Pancreas (tissue), 10 donors: ENCODE results near the gene DPYSL5. TPM values are rescaled to one million over a fixed set of nuclear protein-coding genes. Genes with fewer than 3 reads are reported as not detected.

Experiments used
- ATAC-seq, 4 donors: fragments of 200-7000 bp; cut with Tn5 transposase; one replicate each; pipeline versions ENCODE4 v1.8.0 to v1.9.1; 2020; ENCODE audit warnings: mild to moderate bottlenecking in 4 of 4, moderate library complexity in 4 of 4
- DNase-seq, 6 donors: peaks; one replicate each; pipeline ENCODE4 v3.0.0-alpha.2; 2020
- FAIRE-seq: peaks from 2 replicates; lab custom pipeline; 2012; peaks lifted over from hg19 to GRCh38; lab: Jason Lieb, UNC
- H3K27ac ChIP-seq, 4 donors: fragments of 200-600 bp; sonication (generic); 1 replicate in 3 of 4; 2 replicates in 1 of 4; pipeline versions ENCODE4 v1.5.0 to v1.8.0; 2020
- H3K27me3 ChIP-seq, 4 donors: fragments of 200-600 bp; one replicate each; pipeline ENCODE4 v1.8.0; 2021
- H3K36me3 ChIP-seq, 3 donors: fragments of 200-600 bp; sonication (generic) in 1 of 3; one replicate each; pipeline versions ENCODE4 v1.5.0 to v1.8.0; 2020 to 2021
- H3K4me1 ChIP-seq, 3 donors: fragments of 200-600 bp; one replicate each; pipeline ENCODE4 v1.8.0; 2021
- H3K4me3 ChIP-seq, 4 donors: fragments of 200-600 bp; sonication (generic) in 2 of 4; one replicate each; pipeline versions ENCODE4 v1.5.0 to v1.8.0; 2020 to 2021
- H3K9me3 ChIP-seq, 4 donors: fragments of 200-600 bp; one replicate each; pipeline ENCODE4 v1.8.0; 2021
- WGBS, 2 donors: extraction: QIAGEN DNeasy Blood & Tissue Kit; methylation state at CpG; one replicate each; pipeline ENCODE4 v1.1.7; 2013; 5-methylcytosine and 5-hydroxymethylcytosine counted together
- intact Hi-C, 3 donors: fragments of 100-400 bp; cut with DNase I; formaldehyde crosslinking; loops; one replicate each; pipeline versions ENCODE4 v1.11.1 to v1.14.2; 2022
- polyA plus RNA-seq, 2 donors: library from polyadenylated mRNA; stranded (reverse); fragments of 200-250 nt; gene quantifications; one replicate each; pipeline ENCODE4 v1.2.3, GENCODE V29; 2013
- total RNA-seq, 6 donors: library from RNA; stranded (reverse); fragmentation: NEBNext Ultra II Directional in 4 of 6; extraction: Animal tissue kit (Norgen Biotek cat#: 25700) in 4 of 6; gene quantifications; one replicate each; pipeline versions ENCODE4 v1.2.1 to v1.2.4, GENCODE V29; 2021 to 2023
- TF ChIP-seq, protein P1 (sequence below), 4 donors: fragments of 200-600 bp; sonication (generic) in 3 of 4; IDR thresholded peaks; one replicate each; pipeline versions ENCODE4 v1.5.0 to v1.8.0; 2021; ENCODE audit warnings: antibody characterized with exemption in 4 of 4
- donor health status: healthy with polysubstance abuse.
- donor health status: DM: no; HTN: no; CAD: no; lungs with moderate emphysema.
- donor health status: DM: no; HTN: no; CAD: no.
- donor health status: control.
- donor health status: control.
- donor health status: Bipolar disorder and iron deficiency.
- donor health status: DM: yes; HTN: yes; CAD: no.
- donor health status: DM: no; HTN: no; CAD: no.
- donor health status: DM: no; HTN: no; CAD: no.
- donor health status: DM: yes; HTN: yes; CAD: no.

Gene DPYSL5
- total and polyA plus RNA-seq, 8 donors = 0.02 to 0.12 (median 0.09) TPM; not detected in 5

DNA sequence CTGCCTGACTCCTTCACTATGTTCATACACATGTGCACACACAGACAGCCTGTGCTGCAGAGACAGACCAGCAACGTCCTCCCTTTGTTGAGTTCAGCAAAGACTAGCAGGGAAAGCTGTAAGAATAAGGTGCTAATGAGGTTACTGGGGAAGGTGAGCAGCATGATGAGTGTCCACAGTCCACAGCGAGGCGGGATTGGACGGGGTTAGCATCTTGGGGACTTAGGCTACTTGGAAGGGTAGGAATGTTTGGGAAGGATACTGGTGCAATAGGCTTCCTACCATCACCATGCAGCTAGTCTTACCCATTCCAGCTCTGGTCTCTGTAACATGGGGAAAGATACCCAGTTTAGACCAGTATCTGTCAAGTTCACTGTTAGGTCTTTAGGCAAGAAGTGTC lies 41.9 kb downstream of the DPYSL5 start:
- FAIRE-seq (no peak), DNase-seq (no peak), ATAC-seq (no peak)
- TF ChIP-seq, protein P1, sequence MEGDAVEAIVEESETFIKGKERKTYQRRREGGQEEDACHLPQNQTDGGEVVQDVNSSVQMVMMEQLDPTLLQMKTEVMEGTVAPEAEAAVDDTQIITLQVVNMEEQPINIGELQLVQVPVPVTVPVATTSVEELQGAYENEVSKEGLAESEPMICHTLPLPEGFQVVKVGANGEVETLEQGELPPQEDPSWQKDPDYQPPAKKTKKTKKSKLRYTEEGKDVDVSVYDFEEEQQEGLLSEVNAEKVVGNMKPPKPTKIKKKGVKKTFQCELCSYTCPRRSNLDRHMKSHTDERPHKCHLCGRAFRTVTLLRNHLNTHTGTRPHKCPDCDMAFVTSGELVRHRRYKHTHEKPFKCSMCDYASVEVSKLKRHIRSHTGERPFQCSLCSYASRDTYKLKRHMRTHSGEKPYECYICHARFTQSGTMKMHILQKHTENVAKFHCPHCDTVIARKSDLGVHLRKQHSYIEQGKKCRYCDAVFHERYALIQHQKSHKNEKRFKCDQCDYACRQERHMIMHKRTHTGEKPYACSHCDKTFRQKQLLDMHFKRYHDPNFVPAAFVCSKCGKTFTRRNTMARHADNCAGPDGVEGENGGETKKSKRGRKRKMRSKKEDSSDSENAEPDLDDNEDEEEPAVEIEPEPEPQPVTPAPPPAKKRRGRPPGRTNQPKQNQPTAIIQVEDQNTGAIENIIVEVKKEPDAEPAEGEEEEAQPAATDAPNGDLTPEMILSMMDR (IDR thresholded peaks at IDR 0.05) = no peak
- Histone ChIP-seq H3K27ac (no peak overlapping the region), H3K4me3 (no peak overlapping the region), H3K4me1 (no peaks in the 10 kb centered on the region), H3K27me3 (no peaks in the 10 kb centered on the region), H3K9me3 (no peaks in the 10 kb centered on the region), H3K36me3 (no peaks in the 10 kb centered on the region)
- intact Hi-C loops = no loop called here
- 86 to 89% methylated on average over 4 of the region's 4 CpGs for WGBS, 2 donors

DNA sequence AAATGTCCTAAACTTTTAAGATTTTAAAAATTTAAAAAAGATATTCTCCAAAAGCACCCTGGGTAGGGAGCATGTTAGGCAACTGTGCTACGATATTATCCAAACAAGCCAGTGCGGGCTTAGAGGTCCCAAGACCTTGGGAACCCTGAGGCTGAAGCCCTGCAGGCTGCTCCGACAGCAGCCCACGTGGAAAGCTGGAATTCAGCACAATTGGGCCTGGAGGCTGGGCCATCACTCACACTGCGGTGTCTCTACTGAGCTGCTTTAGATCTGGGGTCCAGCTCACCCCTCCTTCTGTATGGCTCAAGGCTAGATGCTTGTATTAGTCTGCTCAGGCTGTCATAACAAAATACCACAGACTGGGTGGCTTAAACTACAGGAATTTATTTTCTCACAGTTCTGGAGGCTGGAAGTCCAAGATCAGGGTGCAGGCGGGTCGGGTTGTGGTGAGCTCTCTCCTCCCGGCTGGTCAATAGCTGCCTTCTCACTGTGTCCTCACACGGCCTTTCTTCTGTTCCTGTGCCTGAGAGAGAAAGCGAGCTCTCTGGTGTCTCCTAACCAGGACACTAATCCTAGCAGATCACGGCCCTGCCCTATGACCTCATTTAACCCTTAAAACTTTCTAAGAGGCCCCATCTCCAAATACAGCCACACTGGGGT lies 42.5 kb downstream of the DPYSL5 start:
- Histone ChIP-seq H3K4me3 (no peak overlapping the region), H3K9me3 (no peaks in the 10 kb centered on the region), H3K27ac (no peak overlapping the region), H3K27me3 (no peaks in the 10 kb centered on the region), H3K4me1 (no peaks in the 10 kb centered on the region), H3K36me3 (no peaks in the 10 kb centered on the region)
- intact Hi-C loops = no loop called here
- no peak for ATAC-seq
- 85 to 95% methylated on average over 11 of the region's 11 CpGs for WGBS, 2 donors
- TF ChIP-seq, protein P1 (IDR thresholded peaks at IDR 0.05) = no peak
- no peak for FAIRE-seq
- no peak for DNase-seq

DNA sequence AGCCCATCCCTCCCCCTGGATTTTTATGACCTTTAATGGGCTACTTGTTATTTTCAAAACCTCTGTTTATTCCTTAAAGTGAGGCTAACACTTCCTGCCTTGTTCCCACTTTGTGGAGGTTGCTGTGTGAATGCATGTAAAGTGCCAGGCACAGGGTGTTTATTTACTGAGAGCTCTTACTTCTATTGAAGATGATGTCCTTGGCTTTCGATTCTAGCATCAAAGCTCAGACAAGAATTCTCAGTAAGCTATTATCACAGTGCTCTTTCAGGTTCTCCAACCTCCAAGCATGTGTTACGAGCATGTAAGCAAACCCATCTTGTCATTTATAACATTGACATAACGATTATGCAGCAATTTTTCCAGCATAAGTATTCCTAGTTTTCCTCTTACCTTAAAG lies 44.2 kb downstream of the DPYSL5 start:
- H3K27me3 ChIP-seq = no peaks in the 10 kb centered on the region
- 56 to 59% methylated on average over 3 of the region's 3 CpGs for WGBS, 2 donors
- no peaks in the 10 kb centered on the region for H3K36me3 ChIP-seq
- no peak overlapping the region for H3K27ac ChIP-seq
- TF ChIP-seq, protein P1 (IDR thresholded peaks at IDR 0.05) = no peak
- H3K9me3 ChIP-seq = no peaks in the 10 kb centered on the region
- no peak for ATAC-seq
- DNase-seq = no peak
- no peak overlapping the region for H3K4me3 ChIP-seq
- H3K4me1 ChIP-seq = no peaks in the 10 kb centered on the region
- intact Hi-C loops = no loop called here
- FAIRE-seq = no peak

DNA sequence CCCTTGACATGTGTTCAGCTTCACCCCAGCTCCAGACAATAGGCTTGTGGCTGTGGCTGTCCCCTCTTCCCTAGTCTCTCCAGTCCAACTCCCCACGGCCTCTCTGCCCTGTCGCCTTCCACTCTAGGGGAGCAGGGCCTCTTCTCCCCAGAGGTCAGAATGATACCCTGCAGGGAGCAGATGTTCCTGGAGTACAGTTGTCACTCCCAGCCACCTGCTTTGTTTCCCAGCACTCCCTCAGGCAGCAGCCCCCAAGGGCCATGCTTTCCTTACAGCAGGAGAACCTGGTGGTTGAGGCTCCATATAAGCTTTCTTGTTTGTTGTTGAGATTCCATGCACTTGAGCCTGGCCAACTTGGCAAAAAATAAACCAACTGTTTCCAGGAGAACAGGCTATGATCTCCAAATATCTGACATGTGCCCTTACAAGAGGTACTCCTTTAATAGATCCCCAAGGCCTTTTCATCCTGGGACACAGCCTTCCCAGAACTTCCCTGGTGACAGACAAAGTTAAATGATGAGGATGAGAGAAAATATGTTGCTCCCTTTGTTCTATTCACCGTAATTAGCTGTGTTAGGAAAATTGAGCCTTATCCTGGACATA lies 45.1 kb downstream of the DPYSL5 start:
- TF ChIP-seq, protein P1 (IDR thresholded peaks at IDR 0.05) = no peak
- ATAC-seq = no peak

DNA sequence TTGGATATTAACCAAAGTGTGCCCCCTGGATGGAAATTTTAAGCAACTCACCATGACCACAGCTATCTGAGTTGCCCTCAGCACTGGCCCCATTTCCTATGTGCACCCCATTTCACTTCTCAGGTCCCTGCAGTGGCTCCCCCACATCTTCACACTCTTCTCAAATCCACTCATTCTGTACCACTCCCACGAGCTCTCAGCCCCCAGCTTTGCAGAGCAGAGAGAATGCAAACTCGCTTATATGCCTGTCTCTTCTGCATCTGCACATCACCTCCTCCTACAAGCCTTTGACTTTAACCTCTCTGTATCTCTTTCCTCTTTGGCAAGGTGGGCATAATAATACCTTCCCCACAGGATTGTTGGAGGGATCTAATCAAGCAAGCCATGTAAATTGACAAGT lies 46.2 kb downstream of the DPYSL5 start:
- Histone ChIP-seq H3K4me3 (no peak overlapping the region), H3K27ac (no peak overlapping the region), H3K36me3 (no peaks in the 10 kb centered on the region), H3K27me3 (no peaks in the 10 kb centered on the region), H3K4me1 (no peaks in the 10 kb centered on the region), H3K9me3 (no peaks in the 10 kb centered on the region)
- FAIRE-seq = no peak
- intact Hi-C loops = no loop called here
- DNase-seq = no peak
- TF ChIP-seq, protein P1 (IDR thresholded peaks at IDR 0.05) = no peak
- 73 to 75% methylated on average over 2 of the region's 2 CpGs for WGBS, 2 donors
- no peak for ATAC-seq

More for the DNA sequence above, 45.1 kb downstream of the DPYSL5 start:
- Histone ChIP-seq H3K27ac (no peak overlapping the region), H3K36me3 (no peaks in the 10 kb centered on the region), H3K9me3 (no peaks in the 10 kb centered on the region), H3K4me1 (no peaks in the 10 kb centered on the region), H3K27me3 (no peaks in the 10 kb centered on the region), H3K4me3 (no peak overlapping the region)
- intact Hi-C loops = no loop called here
- 88 to 93% methylated on average over 3 of the region's 3 CpGs for WGBS, 2 donors
- FAIRE-seq = no peak
- no peak for DNase-seq
